HEK293 (cell line): ENCODE data around the gene LIN37.

ENCODE experiments used
- CTCF ChIA-PET: fragments of 350-600 bp; formaldehyde crosslinking; extraction: SDS; loops from one replicate; lab custom pipeline; 2021; ENCODE audit warnings: antibody characterized with exemption; lab: Yijun Ruan, JAX
- POLR2A ChIA-PET: fragments of 300-600 bp; formaldehyde crosslinking; extraction: SDS; loops from one replicate; lab custom pipeline; 2020; ENCODE audit warnings: antibody characterized with exemption, inconsistent platforms; lab: Yijun Ruan, JAX
- H3K27ac ChIP-seq: fragments of 200-500 bp; sonication (Bioruptor generic); 2 replicates; pipeline ENCODE4 v1.5.1; 2014; ENCODE audit warnings: low read depth, low read length, control low read depth, inconsistent platforms; ENCODE audit errors: extremely low read depth
- H3K36me3 ChIP-seq, 2 experiments: fragments of 200-500 bp in 1 of 2; sonication (Bioruptor generic) in 1 of 2; 1 replicate in 1 of 2; 2 replicates in 1 of 2; pipeline ENCODE4 v1.5.1; 2014 to 2017; ENCODE audit warnings: inconsistent platforms in 2 of 2, low read length in 2 of 2; ENCODE audit not compliant: control insufficient read depth in 2 of 2, insufficient read depth in 1 of 2
- H3K4me1 ChIP-seq: fragments of 200-500 bp; sonication (Bioruptor generic); 2 replicates; pipeline ENCODE4 v1.5.1; 2014; ENCODE audit warnings: mild to moderate bottlenecking, low read length, inconsistent platforms; ENCODE audit not compliant: control insufficient read depth, insufficient read depth
- H3K4me3 ChIP-seq: 2 replicates; pipeline ENCODE4 v1.5.1; 2011; ENCODE audit warnings: low read depth, mild to moderate bottlenecking, control low read depth, low read length, moderate library complexity
- H3K9me3 ChIP-seq: fragments of 200-500 bp; sonication (Bioruptor generic); 2 replicates; pipeline ENCODE4 v1.5.1; 2014; ENCODE audit warnings: low read depth, low read length, inconsistent platforms; ENCODE audit not compliant: control insufficient read depth, insufficient read depth
- GLIS2 ChIP-seq: fragments of 450-650 bp; formaldehyde crosslinking; IDR thresholded peaks from 2 replicates; pipeline ENCODE4 v1.5.1; 2016; ENCODE audit warnings: missing biosample characterization, missing genetic modification characterization
- HOXA7 ChIP-seq: sonication (generic); formaldehyde crosslinking; IDR thresholded peaks from 2 replicates; pipeline ENCODE4 v1.8.1; 2022; ENCODE audit warnings: missing genetic modification reagents, borderline replicate concordance
- KLF17 ChIP-seq: fragments of 450-650 bp; formaldehyde crosslinking; IDR thresholded peaks from 2 replicates; pipeline ENCODE4 v1.5.1; 2016; ENCODE audit warnings: missing biosample characterization, missing genetic modification characterization
- KLF8 ChIP-seq: fragments of 450-650 bp; formaldehyde crosslinking; IDR thresholded peaks from 2 replicates; pipeline ENCODE4 v1.5.1; 2016; ENCODE audit warnings: missing biosample characterization, missing genetic modification characterization
- PRDM6 ChIP-seq: fragments of 450-650 bp; formaldehyde crosslinking; IDR thresholded peaks from 2 replicates; pipeline ENCODE4 v1.5.1; 2017; ENCODE audit warnings: missing biosample characterization, missing genetic modification characterization
- SCRT1 ChIP-seq: fragments of 450-650 bp; formaldehyde crosslinking; IDR thresholded peaks from 2 replicates; pipeline ENCODE4 v1.5.1; 2016; ENCODE audit warnings: missing biosample characterization, missing genetic modification characterization, borderline replicate concordance
- SP2 ChIP-seq: fragments of 450-650 bp; formaldehyde crosslinking; IDR thresholded peaks from 2 replicates; pipeline ENCODE4 v1.5.1; 2016; ENCODE audit warnings: missing biosample characterization, missing genetic modification characterization
- YY1 ChIP-seq: fragments of 450-650 bp; formaldehyde crosslinking; IDR thresholded peaks from 2 replicates; pipeline ENCODE4 v1.5.1; 2018; ENCODE audit warnings: missing biosample characterization, missing genetic modification characterization
- YY2 ChIP-seq: fragments of 450-650 bp; formaldehyde crosslinking; IDR thresholded peaks from 2 replicates; pipeline ENCODE4 v1.5.1; 2016; ENCODE audit warnings: missing biosample characterization, missing genetic modification characterization
- ZBTB10 ChIP-seq: fragments of 450-650 bp; formaldehyde crosslinking; IDR thresholded peaks from 2 replicates; pipeline ENCODE4 v1.5.1; 2016; ENCODE audit warnings: missing biosample characterization, missing genetic modification characterization
- ZBTB26 ChIP-seq: fragments of 450-650 bp; formaldehyde crosslinking; optimal IDR thresholded peaks from 2 replicates; pipeline ENCODE3; 2016; ENCODE audit warnings: missing biosample characterization, mild to moderate bottlenecking, missing genetic modification characterization
- ZBTB7A ChIP-seq: fragments of 450-650 bp; formaldehyde crosslinking; IDR thresholded peaks from 2 replicates; pipeline ENCODE4 v1.5.1; 2016; ENCODE audit warnings: low read depth, missing biosample characterization, missing genetic modification characterization
- ZFP41 ChIP-seq: fragments of 450-650 bp; formaldehyde crosslinking; IDR thresholded peaks from 2 replicates; pipeline ENCODE4 v1.5.1; 2016; ENCODE audit warnings: missing biosample characterization, missing genetic modification characterization, borderline replicate concordance
- ZNF223 ChIP-seq: fragments of 450-650 bp; formaldehyde crosslinking; IDR thresholded peaks from 2 replicates; pipeline ENCODE4 v1.5.1; 2016; ENCODE audit warnings: missing biosample characterization, missing genetic modification characterization
- ZNF266 ChIP-seq: fragments of 450-650 bp; formaldehyde crosslinking; IDR thresholded peaks from 2 replicates; pipeline ENCODE4 v1.5.1; 2016; ENCODE audit warnings: missing biosample characterization, missing genetic modification characterization, low read depth
- ZNF571 ChIP-seq: fragments of 450-650 bp; formaldehyde crosslinking; IDR thresholded peaks from 2 replicates; pipeline ENCODE4 v1.5.0; 2017; ENCODE audit warnings: missing biosample characterization, missing genetic modification characterization
- ZNF596 ChIP-seq: fragments of 450-650 bp; IDR thresholded peaks from 2 replicates; pipeline ENCODE4 v1.5.0; 2018; ENCODE audit warnings: missing biosample characterization, mild to moderate bottlenecking, missing genetic modification characterization, moderate library complexity
- ZNF600 ChIP-seq: fragments of 450-650 bp; formaldehyde crosslinking; IDR thresholded peaks from 2 replicates; pipeline ENCODE4 v1.5.1; 2016; ENCODE audit warnings: missing biosample characterization, missing genetic modification characterization
- ZNF621 ChIP-seq: fragments of 450-650 bp; formaldehyde crosslinking; IDR thresholded peaks from 2 replicates; pipeline ENCODE4 v1.5.1; 2017; ENCODE audit warnings: missing biosample characterization, missing genetic modification characterization
- ZNF660 ChIP-seq: fragments of 450-650 bp; IDR thresholded peaks from 2 replicates; pipeline ENCODE4 v1.5.1; 2018; ENCODE audit warnings: missing biosample characterization, mild to moderate bottlenecking, missing genetic modification characterization
- ZNF707 ChIP-seq: fragments of 450-650 bp; formaldehyde crosslinking; IDR thresholded peaks from 2 replicates; pipeline ENCODE4 v1.5.1; 2016; ENCODE audit warnings: missing biosample characterization, missing genetic modification characterization
- TF ChIP-seq, protein P1 (sequence below): sonication (generic); formaldehyde crosslinking; IDR thresholded peaks from 2 replicates; pipeline ENCODE4 v1.8.1; 2022; ENCODE audit warnings: mild to moderate bottlenecking, moderate library complexity, missing genetic modification reagents
- TF ChIP-seq, protein P2 (sequence below): fragments of 450-650 bp; formaldehyde crosslinking; IDR thresholded peaks from 2 replicates; pipeline ENCODE4 v1.5.1; 2016; ENCODE audit warnings: missing biosample characterization, missing genetic modification characterization
- TF ChIP-seq, protein P3 (sequence below): fragments of 450-650 bp; formaldehyde crosslinking; IDR thresholded peaks from 2 replicates; pipeline ENCODE4 v1.5.1; 2016; ENCODE audit warnings: missing biosample characterization, missing genetic modification characterization

LIN37 gene

DNA sequence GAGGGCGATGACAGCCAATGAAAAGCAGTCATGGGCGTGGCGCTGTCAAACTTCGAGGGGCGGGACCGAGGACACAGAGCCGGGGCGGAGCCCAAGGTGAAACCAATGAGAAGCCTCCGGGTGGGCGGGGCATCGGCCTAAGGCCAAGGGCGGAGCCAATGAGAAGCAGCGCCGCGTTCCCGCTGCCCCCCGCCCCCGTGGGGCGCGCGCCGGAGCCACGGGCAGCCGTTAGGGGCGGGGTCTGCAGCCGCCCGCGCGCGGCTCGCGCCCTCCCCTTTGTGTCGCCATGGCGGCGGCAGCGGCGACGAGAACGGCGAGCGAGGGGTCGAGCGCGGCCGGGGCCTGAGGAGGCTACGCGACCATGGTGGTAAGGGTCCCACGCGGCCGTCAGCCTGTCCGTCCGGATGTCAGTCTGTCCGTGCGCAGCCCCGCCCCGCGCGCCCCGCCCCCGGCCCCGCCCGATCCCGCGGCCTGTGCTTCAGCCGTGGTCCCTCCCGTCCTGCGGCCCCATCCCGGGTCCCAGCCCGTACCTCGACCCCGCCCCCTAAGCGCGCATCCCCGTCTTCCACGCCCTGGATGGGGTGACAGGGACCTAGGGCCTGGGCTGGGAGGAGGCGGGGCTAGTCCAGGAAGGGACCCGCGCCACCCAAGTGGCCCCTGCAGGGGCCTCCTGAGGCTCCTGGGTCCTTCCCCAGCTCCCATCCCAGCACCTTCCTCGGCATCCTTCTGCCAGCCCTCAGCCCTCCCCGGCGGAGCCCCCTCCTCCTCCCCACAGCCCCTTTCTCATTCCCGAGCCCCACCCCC, 27.1 kb downstream of the LIN37 start, which contains the start of gene ARHGAP33:
Gene ARHGAP33, plus strand, starts transcription at position 267 of the 804 bp plus-strand sequence. Its CDS starts 95 bp downstream, at position 362.
- peaks cover 24% of the 10 kb centered on the region for H3K4me1 ChIP-seq
- H3K36me3 ChIP-seq, result peaks cover 22 to 25% of the 10 kb centered on the region in 2 experiments
- ChIA-PET POLR2A (interaction anchor here (0.9 to 3.8 kb wide), 5 partner anchors 8 to 34 kb away, joined by 3 to 39 read pairs (median 8); partner anchors contain the start of genes IGFLR1, LIN37, PSENEN and U2AF1L4), CTCF (no interaction called here)
- peak within 1 kb of the TSS; percentile 59 for H3K4me3 ChIP-seq
- no peaks in the 10 kb centered on the region for H3K9me3 ChIP-seq
- H3K27ac ChIP-seq, result peak within 1 kb of the TSS; percentile 48; the same call in 1 of the 2 replicates
- TF ChIP-seq ZNF571 (tag by site-specific recombination) (no peak), ZBTB7A (tag by site-specific recombination) (0 out of 2 replicates have a peak, but pooled peaks have one; percentile 60), ZNF707 (tag by site-specific recombination) (no peak), ZNF600 (tag by site-specific recombination) (0 out of 2 replicates have a peak, but pooled peaks have one; percentile 8), ZNF223 (tag by site-specific recombination) (no peak), GLIS2 (peak; percentile 78), ZBTB10 (tag by site-specific recombination) (0 out of 2 replicates have a peak, but pooled peaks have one; percentile 12), KLF8 (tag by site-specific recombination) (peak; percentile 93), ZNF596 (tag by site-specific recombination) (peak; percentile 51; the same call in 1 of the 2 replicates), ZNF660 (tag by site-specific recombination) (no peak; the same call in 1 of the 2 replicates), SP2 (tag by site-specific recombination) (peak; percentile 99), ZNF621 (tag by site-specific recombination) (no peak), YY2 (no peak), YY1 (tag by site-specific recombination) (peak; percentile 73; the same call in 1 of the 2 replicates), ZBTB26 (tag by site-specific recombination) (peak; percentile 86), PRDM6 (no peak), ZFP41 (tag by site-specific recombination) (no peak), ZNF266 (no peak), HOXA7 (CRISPR knock-in tag) (no peak), SCRT1 (tag by site-specific recombination) (no peak), KLF17 (tag by site-specific recombination) (0 out of 2 replicates have a peak, but pooled peaks have one; percentile 11)
- TF ChIP-seq, protein P1, sequence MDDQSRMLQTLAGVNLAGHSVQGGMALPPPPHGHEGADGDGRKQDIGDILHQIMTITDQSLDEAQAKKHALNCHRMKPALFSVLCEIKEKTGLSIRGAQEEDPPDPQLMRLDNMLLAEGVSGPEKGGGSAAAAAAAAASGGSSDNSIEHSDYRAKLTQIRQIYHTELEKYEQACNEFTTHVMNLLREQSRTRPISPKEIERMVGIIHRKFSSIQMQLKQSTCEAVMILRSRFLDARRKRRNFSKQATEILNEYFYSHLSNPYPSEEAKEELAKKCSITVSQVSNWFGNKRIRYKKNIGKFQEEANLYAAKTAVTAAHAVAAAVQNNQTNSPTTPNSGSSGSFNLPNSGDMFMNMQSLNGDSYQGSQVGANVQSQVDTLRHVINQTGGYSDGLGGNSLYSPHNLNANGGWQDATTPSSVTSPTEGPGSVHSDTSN (CRISPR knock-in tag), result no peak
- TF ChIP-seq, protein P2, sequence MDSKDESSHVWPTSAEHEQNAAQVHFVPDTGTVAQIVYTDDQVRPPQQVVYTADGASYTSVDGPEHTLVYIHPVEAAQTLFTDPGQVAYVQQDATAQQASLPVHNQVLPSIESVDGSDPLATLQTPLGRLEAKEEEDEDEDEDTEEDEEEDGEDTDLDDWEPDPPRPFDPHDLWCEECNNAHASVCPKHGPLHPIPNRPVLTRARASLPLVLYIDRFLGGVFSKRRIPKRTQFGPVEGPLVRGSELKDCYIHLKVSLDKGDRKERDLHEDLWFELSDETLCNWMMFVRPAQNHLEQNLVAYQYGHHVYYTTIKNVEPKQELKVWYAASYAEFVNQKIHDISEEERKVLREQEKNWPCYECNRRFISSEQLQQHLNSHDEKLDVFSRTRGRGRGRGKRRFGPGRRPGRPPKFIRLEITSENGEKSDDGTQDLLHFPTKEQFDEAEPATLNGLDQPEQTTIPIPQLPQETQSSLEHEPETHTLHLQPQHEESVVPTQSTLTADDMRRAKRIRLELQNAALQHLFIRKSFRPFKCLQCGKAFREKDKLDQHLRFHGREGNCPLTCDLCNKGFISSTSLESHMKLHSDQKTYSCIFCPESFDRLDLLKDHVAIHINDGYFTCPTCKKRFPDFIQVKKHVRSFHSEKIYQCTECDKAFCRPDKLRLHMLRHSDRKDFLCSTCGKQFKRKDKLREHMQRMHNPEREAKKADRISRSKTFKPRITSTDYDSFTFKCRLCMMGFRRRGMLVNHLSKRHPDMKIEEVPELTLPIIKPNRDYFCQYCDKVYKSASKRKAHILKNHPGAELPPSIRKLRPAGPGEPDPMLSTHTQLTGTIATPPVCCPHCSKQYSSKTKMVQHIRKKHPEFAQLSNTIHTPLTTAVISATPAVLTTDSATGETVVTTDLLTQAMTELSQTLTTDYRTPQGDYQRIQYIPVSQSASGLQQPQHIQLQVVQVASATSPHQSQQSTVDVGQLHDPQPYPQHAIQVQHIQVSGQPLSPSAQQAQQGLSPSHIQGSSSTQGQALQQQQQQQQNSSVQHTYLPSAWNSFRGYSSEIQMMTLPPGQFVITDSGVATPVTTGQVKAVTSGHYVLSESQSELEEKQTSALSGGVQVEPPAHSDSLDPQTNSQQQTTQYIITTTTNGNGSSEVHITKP, result peak; percentile 76
- TF ChIP-seq, protein P3, sequence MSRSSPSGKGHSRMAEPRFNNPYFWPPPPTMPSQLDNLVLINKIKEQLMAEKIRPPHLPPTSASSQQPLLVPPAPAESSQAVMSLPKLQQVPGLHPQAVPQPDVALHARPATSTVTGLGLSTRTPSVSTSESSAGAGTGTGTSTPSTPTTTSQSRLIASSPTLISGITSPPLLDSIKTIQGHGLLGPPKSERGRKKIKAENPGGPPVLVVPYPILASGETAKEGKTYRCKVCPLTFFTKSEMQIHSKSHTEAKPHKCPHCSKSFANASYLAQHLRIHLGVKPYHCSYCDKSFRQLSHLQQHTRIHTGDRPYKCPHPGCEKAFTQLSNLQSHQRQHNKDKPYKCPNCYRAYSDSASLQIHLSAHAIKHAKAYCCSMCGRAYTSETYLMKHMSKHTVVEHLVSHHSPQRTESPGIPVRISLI (tag by site-specific recombination), result no peak
